H9 (cell line): ENCODE data around the gene ADAP2. TPM values are rescaled to one million over a fixed set of nuclear protein-coding genes. Genes with fewer than 3 reads are reported as not detected.
"Not testable (repeated sequence)": the region's sequence is repeated elsewhere in the genome, so short reads cannot be mapped to it uniquely, and the experiment has no call there.

Experiments
- DNase-seq: peaks from one replicate; pipeline ENCODE4 v3.0.0-alpha.2; 2017
- H2AFZ ChIP-seq: one replicate; pipeline ENCODE4 v1.6.1; 2013; ENCODE audit warnings: mild to moderate bottlenecking, low read length, control low read depth, moderate library complexity
- H2AK5ac ChIP-seq: 2 replicates; pipeline ENCODE4 v1.6.1; 2013; ENCODE audit warnings: low read length, control low read depth, mixed read lengths; ENCODE audit not compliant: insufficient read length
- H2BK120ac ChIP-seq: one replicate; pipeline ENCODE4 v1.6.1; 2013; ENCODE audit warnings: low read depth, mild to moderate bottlenecking, low read length, control low read depth, inconsistent platforms; ENCODE audit not compliant: poor library complexity, severe bottlenecking
- H2BK12ac ChIP-seq: 2 replicates; pipeline ENCODE4 v1.6.1; 2013; ENCODE audit warnings: low read length, control low read depth, mixed read lengths, low read depth; ENCODE audit not compliant: insufficient read length
- H2BK15ac ChIP-seq: 2 replicates; pipeline ENCODE4 v1.6.1; 2013; ENCODE audit warnings: low read depth, low read length, control low read depth
- H2BK20ac ChIP-seq: one replicate; pipeline ENCODE4 v1.6.1; 2013; ENCODE audit warnings: low read depth, mild to moderate bottlenecking, low read length, control low read depth, inconsistent platforms; ENCODE audit not compliant: poor library complexity, severe bottlenecking
- H2BK5ac ChIP-seq: 2 replicates; pipeline ENCODE4 v1.6.1; 2013; ENCODE audit warnings: low read length, control low read depth, mixed read lengths; ENCODE audit not compliant: insufficient read length
- H3K14ac ChIP-seq: 2 replicates; pipeline ENCODE4 v1.6.1; 2013; ENCODE audit warnings: low read length, control low read depth; ENCODE audit not compliant: insufficient read depth
- H3K18ac ChIP-seq: 2 replicates; pipeline ENCODE4 v1.6.1; 2013; ENCODE audit warnings: low read depth, mild to moderate bottlenecking, mixed read lengths, low read length, control low read depth; ENCODE audit not compliant: insufficient read length
- H3K23ac ChIP-seq: 2 replicates; pipeline ENCODE4 v1.6.1; 2013; ENCODE audit warnings: low read length, control low read depth, mixed read lengths, low read depth; ENCODE audit not compliant: insufficient read length
- H3K23me2 ChIP-seq: 2 replicates; pipeline ENCODE4 v1.6.1; 2013; ENCODE audit warnings: low read depth, mild to moderate bottlenecking, mixed read lengths, low read length, control low read depth; ENCODE audit not compliant: insufficient read length, poor library complexity, severe bottlenecking
- H3K27ac ChIP-seq: 2 replicates; pipeline ENCODE4 v1.5.1; 2013; ENCODE audit warnings: low read length, control low read depth, mixed read lengths, low read depth; ENCODE audit not compliant: insufficient read length
- H3K27me3 ChIP-seq: 2 replicates; pipeline ENCODE4 v1.6.1; 2013; ENCODE audit warnings: low read length, control low read depth, inconsistent platforms; ENCODE audit not compliant: insufficient read depth
- H3K4ac ChIP-seq: 2 replicates; pipeline ENCODE4 v1.6.1; 2013; ENCODE audit warnings: low read depth, mild to moderate bottlenecking, control low read depth, inconsistent platforms, low read length, moderate library complexity
- H3K4me1 ChIP-seq: 2 replicates; pipeline ENCODE4 v1.6.1; 2013; ENCODE audit warnings: low read length, control low read depth, inconsistent platforms; ENCODE audit not compliant: insufficient read depth
- H3K4me2 ChIP-seq: 2 replicates; pipeline ENCODE4 v1.6.1; 2013; ENCODE audit warnings: low read length, control low read depth, mixed read lengths; ENCODE audit not compliant: insufficient read length, insufficient read depth
- H3K56ac ChIP-seq: 2 replicates; pipeline ENCODE4 v1.6.1; 2013; ENCODE audit warnings: low read depth, mild to moderate bottlenecking, mixed read lengths, low read length, control low read depth; ENCODE audit not compliant: insufficient read length
- H3K79me1 ChIP-seq: 2 replicates; pipeline ENCODE4 v1.6.1; 2013; ENCODE audit warnings: low read depth, mild to moderate bottlenecking, moderate library complexity, low read length, control low read depth, inconsistent platforms; ENCODE audit not compliant: insufficient read depth, poor library complexity, severe bottlenecking
- H3K79me2 ChIP-seq: 2 replicates; pipeline ENCODE4 v1.6.1; 2013; ENCODE audit warnings: low read length, control low read depth, inconsistent platforms; ENCODE audit not compliant: insufficient read depth
- H3K9ac ChIP-seq: 2 replicates; pipeline ENCODE4 v1.6.1; 2013; ENCODE audit warnings: low read length, control low read depth, mixed read lengths; ENCODE audit not compliant: insufficient read length; ENCODE audit errors: extremely low read depth
- H3K9me3 ChIP-seq: one replicate; pipeline ENCODE4 v1.6.1; 2013; ENCODE audit warnings: low read depth, low read length, inconsistent platforms; ENCODE audit not compliant: control insufficient read depth
- H3T11ph ChIP-seq: one replicate; pipeline ENCODE4 v1.6.1; 2013; ENCODE audit warnings: mild to moderate bottlenecking, low read length, control low read depth, inconsistent platforms
- H4K20me1 ChIP-seq: one replicate; pipeline ENCODE4 v1.6.1; 2013; ENCODE audit not compliant: control insufficient read depth, insufficient read length, insufficient read depth
- H4K5ac ChIP-seq: 2 replicates; pipeline ENCODE4 v1.6.1; 2013; ENCODE audit warnings: low read depth, mild to moderate bottlenecking, mixed read lengths, low read length, control low read depth; ENCODE audit not compliant: insufficient read length
- H4K8ac ChIP-seq: replicated peaks from 2 replicates; pipeline ENCODE4 v1.6.1; 2013; ENCODE audit warnings: low read length, control low read depth, mixed read lengths, low read depth; ENCODE audit not compliant: insufficient read length
- H4K91ac ChIP-seq: 2 replicates; pipeline ENCODE4 v1.6.1; 2013; ENCODE audit warnings: low read depth, mild to moderate bottlenecking, moderate library complexity, mixed read lengths, low read length, control low read depth; ENCODE audit not compliant: insufficient read length
- H3K27ac Mint-ChIP-seq, 3 experiments: 2 replicates in 2 of 3; 3 replicates in 1 of 3; pipeline ENCODE4 v1.8.0; 2020 to 2021; ENCODE audit warnings: mixed read lengths in 3 of 3, mild to moderate bottlenecking in 1 of 3, moderate library complexity in 1 of 3
- H3K27me3 Mint-ChIP-seq: 2 replicates; pipeline ENCODE4 v1.8.0; 2021; ENCODE audit warnings: low read depth, mild to moderate bottlenecking, moderate library complexity, mixed read lengths
- H3K36me3 Mint-ChIP-seq, 3 experiments: 2 replicates in 2 of 3; 3 replicates in 1 of 3; pipeline ENCODE4 v1.8.0; 2020 to 2021; ENCODE audit warnings: low read depth in 3 of 3, mixed read lengths in 3 of 3; ENCODE audit not compliant: insufficient read depth in 1 of 3
- H3K4me1 Mint-ChIP-seq, 2 experiments: 2 replicates each; pipeline ENCODE4 v1.8.0; 2020; ENCODE audit warnings: mixed read lengths in 2 of 2
- H3K4me3 Mint-ChIP-seq, 2 experiments: 2 replicates in 1 of 2; 3 replicates in 1 of 2; pipeline ENCODE4 v1.8.0; 2020 to 2021; ENCODE audit warnings: mild to moderate bottlenecking in 2 of 2, mixed read lengths in 2 of 2, moderate library complexity in 1 of 2
- H3K9me3 Mint-ChIP-seq, 2 experiments: 2 replicates in 1 of 2; 3 replicates in 1 of 2; pipeline ENCODE4 v1.8.0; 2020; ENCODE audit warnings: mild to moderate bottlenecking in 2 of 2, mixed read lengths in 2 of 2, moderate library complexity in 1 of 2
- WGBS: extraction: QIAGEN DNeasy Blood & Tissue Kit; methylation state at CpG from one replicate; pipeline ENCODE4 v1.1.7; 2013; ENCODE audit warnings: missing lambda C conversion rate, low lambda C conversion rate, mixed read lengths; ENCODE audit not compliant: insufficient read length; ENCODE audit errors: extremely low coverage; 5-methylcytosine and 5-hydroxymethylcytosine counted together
- total RNA-seq: library from RNA; stranded (reverse); gene quantifications from 2 replicates; pipeline ENCODE4 v1.2.1, GENCODE V29; 2021
- TF ChIP-seq, protein P1 (sequence below): fragments of 200-600 bp; sonication (generic); conservative IDR thresholded peaks from 3 replicates; pipeline ENCODE4 v1.8.0; 2021; ENCODE audit warnings: antibody characterized with exemption, mild to moderate bottlenecking

ADAP2 gene
- total RNA-seq, 1 experiment from 2014 or later: 1.2 TPM

DNA sequence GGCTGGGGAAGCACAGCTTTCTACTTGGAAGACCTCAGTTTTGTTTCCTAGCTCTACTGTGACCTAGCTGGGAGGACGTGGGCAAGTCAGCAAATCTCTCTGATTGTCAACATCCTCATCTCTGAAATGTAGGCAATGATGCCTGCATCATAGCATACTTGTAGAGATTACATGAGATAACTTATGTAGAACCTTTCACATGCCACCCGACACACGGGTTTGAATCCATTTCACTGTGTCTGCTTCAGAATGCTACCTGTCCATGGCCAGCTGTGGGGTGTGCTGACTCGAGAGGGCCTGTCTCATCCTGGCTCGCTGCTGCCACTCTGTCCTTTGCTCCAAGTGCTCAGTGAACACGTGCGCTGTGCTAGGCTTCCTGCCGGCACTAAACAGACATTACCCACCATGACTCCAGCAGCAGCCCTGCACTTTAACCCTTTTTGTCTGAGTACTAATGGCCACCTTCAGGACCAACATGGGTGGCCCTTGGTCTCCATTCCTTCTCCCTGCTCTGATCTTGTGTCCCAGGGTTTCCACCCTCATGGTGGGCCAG lies 7.4 kb downstream of the ADAP2 start:
- H2AFZ ChIP-seq: no peak overlapping the region
- no peaks in the 10 kb centered on the region for H3K36me3 Mint-ChIP-seq
- H3K23me2 ChIP-seq: no peaks in the 10 kb centered on the region

DNA sequence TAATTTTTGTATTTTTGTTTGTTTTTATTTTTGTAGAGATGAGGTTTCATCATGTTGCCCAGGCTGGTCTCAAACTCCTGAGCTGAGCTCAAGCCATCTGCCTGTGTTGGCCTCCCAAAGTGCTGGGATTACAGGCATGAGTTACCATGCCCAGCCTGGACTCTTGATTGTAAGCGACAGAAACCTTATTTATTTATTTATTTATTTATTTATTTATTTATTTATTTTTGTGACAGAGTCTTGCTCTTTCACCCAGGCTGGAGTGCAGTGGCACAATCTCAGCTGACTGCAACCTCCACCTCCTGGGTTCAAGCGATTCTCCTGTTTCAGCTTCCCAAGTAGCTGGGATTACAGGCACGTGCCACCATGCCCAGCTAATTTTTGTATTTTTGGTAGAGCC lies 8.1 kb downstream of the ADAP2 start:
- not testable (repeated sequence) for H3K27ac Mint-ChIP-seq, DNase-seq, H3K23ac ChIP-seq, H3K4ac ChIP-seq, H3K14ac ChIP-seq, H3K36me3 Mint-ChIP-seq, H3K18ac ChIP-seq, H3T11ph ChIP-seq, H2BK5ac ChIP-seq, H4K91ac ChIP-seq, H2AK5ac ChIP-seq, H2BK20ac ChIP-seq, H3K4me1 Mint-ChIP-seq, H3K79me1 ChIP-seq, H2BK15ac ChIP-seq, H3K56ac ChIP-seq, H4K8ac ChIP-seq, H2BK120ac ChIP-seq, H3K27me3 ChIP-seq, H4K5ac ChIP-seq, H2BK12ac ChIP-seq, H3K4me3 Mint-ChIP-seq, H3K9me3 ChIP-seq, H4K20me1 ChIP-seq, H3K4me1 ChIP-seq, H3K9ac ChIP-seq, H3K79me2 ChIP-seq, H3K23me2 ChIP-seq, H3K4me2 ChIP-seq, H3K9me3 Mint-ChIP-seq, H2AFZ ChIP-seq, H3K27ac ChIP-seq
- no CpG with 5 or more reads among the region's 3 CpGs for whole genome bisulfite sequencing
- H3K27me3 Mint-ChIP-seq: peaks cover 19% of the 10 kb centered on the region

More for the DNA sequence above, 7.4 kb downstream of the ADAP2 start:
- TF ChIP-seq, protein P1, sequence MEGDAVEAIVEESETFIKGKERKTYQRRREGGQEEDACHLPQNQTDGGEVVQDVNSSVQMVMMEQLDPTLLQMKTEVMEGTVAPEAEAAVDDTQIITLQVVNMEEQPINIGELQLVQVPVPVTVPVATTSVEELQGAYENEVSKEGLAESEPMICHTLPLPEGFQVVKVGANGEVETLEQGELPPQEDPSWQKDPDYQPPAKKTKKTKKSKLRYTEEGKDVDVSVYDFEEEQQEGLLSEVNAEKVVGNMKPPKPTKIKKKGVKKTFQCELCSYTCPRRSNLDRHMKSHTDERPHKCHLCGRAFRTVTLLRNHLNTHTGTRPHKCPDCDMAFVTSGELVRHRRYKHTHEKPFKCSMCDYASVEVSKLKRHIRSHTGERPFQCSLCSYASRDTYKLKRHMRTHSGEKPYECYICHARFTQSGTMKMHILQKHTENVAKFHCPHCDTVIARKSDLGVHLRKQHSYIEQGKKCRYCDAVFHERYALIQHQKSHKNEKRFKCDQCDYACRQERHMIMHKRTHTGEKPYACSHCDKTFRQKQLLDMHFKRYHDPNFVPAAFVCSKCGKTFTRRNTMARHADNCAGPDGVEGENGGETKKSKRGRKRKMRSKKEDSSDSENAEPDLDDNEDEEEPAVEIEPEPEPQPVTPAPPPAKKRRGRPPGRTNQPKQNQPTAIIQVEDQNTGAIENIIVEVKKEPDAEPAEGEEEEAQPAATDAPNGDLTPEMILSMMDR: no peak
- no peak overlapping the region for H2BK15ac ChIP-seq
- no peaks in the 10 kb centered on the region for H4K20me1 ChIP-seq
- no peak overlapping the region for H2AK5ac ChIP-seq
- no peak overlapping the region for H2BK120ac ChIP-seq
- no peak overlapping the region for H2BK5ac ChIP-seq
- H3K79me2 ChIP-seq: no peaks in the 10 kb centered on the region
- H3K27me3 Mint-ChIP-seq: peaks cover 26% of the 10 kb centered on the region
- H3K4me1 Mint-ChIP-seq: no peaks in the 10 kb centered on the region
- H3K27ac Mint-ChIP-seq: 0 out of 7 replicates have a peak overlapping the region, but pooled peaks of 1 of the 3 experiments have one; percentile 10
- H3T11ph ChIP-seq: no peak overlapping the region
- H2BK20ac ChIP-seq: no peak overlapping the region
- H4K8ac ChIP-seq: no peak overlapping the region
- H3K4me1 ChIP-seq: no peaks in the 10 kb centered on the region
- no peak overlapping the region for H3K56ac ChIP-seq
- no peak overlapping the region; the same call in 1 of the 2 replicates for H3K14ac ChIP-seq
- no CpG with 5 or more reads among the region's 8 CpGs for WGBS
- H4K91ac ChIP-seq: no peak overlapping the region
- H3K9me3 ChIP-seq: no peaks in the 10 kb centered on the region
- H3K27me3 ChIP-seq: no peaks in the 10 kb centered on the region; the same call in 1 of the 2 replicates
- no peak overlapping the region for H3K27ac ChIP-seq
- no peak overlapping the region for H3K9ac ChIP-seq
- H4K5ac ChIP-seq: no peak overlapping the region
- no peak overlapping the region for H3K18ac ChIP-seq
- H3K4me3 Mint-ChIP-seq: no peak overlapping the region
- DNase-seq: no peak
- no peak overlapping the region for H3K23ac ChIP-seq
- no peak overlapping the region for H3K4me2 ChIP-seq
- no peak overlapping the region for H3K4ac ChIP-seq
- no peak overlapping the region for H2BK12ac ChIP-seq
- no peaks in the 10 kb centered on the region for H3K9me3 Mint-ChIP-seq
- no peaks in the 10 kb centered on the region for H3K79me1 ChIP-seq
